LNCAP (cell line): ENCODE results near the gene PAPLN.

Experiments
- CTCF ChIP-seq: fragments of 450-650 bp; IDR thresholded peaks from 2 replicates; pipeline ENCODE4 v1.5.1; 2017; ENCODE audit warnings: mild to moderate bottlenecking

PAPLN gene

GRCh38 chr14:73237219-73237785, at the start of gene PAPLN:
Gene PAPLN (plus strand): TSS chr14:73237506. CDS start chr14:73239779, 2,273 bp downstream.
- no peak for TF ChIP-seq CTCF

GRCh38 chr14:73188501-73188911, 48.8 kb upstream of the PAPLN start:
- TF ChIP-seq CTCF: no peak

GRCh38 chr14:73189651-73190050, 47.7 kb upstream of the PAPLN start:
- no peak for TF ChIP-seq CTCF

GRCh38 chr14:73191441-73191840, 45.9 kb upstream of the PAPLN start:
- no peak for TF ChIP-seq CTCF

GRCh38 chr14:73198253-73198652, 39.1 kb upstream of the PAPLN start:
- no peak for TF ChIP-seq CTCF

- TF ChIP-seq CTCF: no peak
Measured at GRCh38 chr14:73203527-73203926, 33.8 kb upstream of the PAPLN start.

GRCh38 chr14:73207615-73208014, 29.7 kb upstream of the PAPLN start:
- TF ChIP-seq CTCF: no peak

- TF ChIP-seq CTCF: no peak
Measured at GRCh38 chr14:73208390-73208789, 28.9 kb upstream of the PAPLN start.
